Globus pallidus (tissue), 1 donor: ENCODE measurements around the gene C8G.

ENCODE experiments used
- DNase-seq: peaks from one replicate; pipeline ENCODE4 v3.0.0-alpha.2; 2015; ENCODE audit warnings: low spot score

The C8G gene

GRCh38 chr9:136944519-136945332, at the start of gene C8G, which contains the start of gene FBXW5:
C8G (plus strand) TSS chr9:136945243; CDS start chr9:136945321, 78 bp downstream.
FBXW5 (minus strand) TSS chr9:136944738; CDS start chr9:136944083, 655 bp downstream.
- peak; percentile 92 for DNase-seq

GRCh38 chr9:136896027-136896426, 49.0 kb upstream of the C8G start:
- no peak for DNase-seq

GRCh38 chr9:136898483-136899100, 46.5 kb upstream of the C8G start:
- DNase-seq = no peak

GRCh38 chr9:136899196-136899595, 45.8 kb upstream of the C8G start:
- no peak for DNase-seq

GRCh38 chr9:136900556-136900955, 44.5 kb upstream of the C8G start:
- no peak for DNase-seq

GRCh38 chr9:136900988-136901515, 44.0 kb upstream of the C8G start:
- DNase-seq = no peak

GRCh38 chr9:136901516-136902258, 43.4 kb upstream of the C8G start:
- DNase-seq = no peak

GRCh38 chr9:136902259-136902821, 42.7 kb upstream of the C8G start:
- DNase-seq = no peak

GRCh38 chr9:136903041-136903554, 41.9 kb upstream of the C8G start:
- DNase-seq = no peak

- no peak for DNase-seq
Observed at GRCh38 chr9:136906266-136906665, 38.8 kb upstream of the C8G start.

- DNase-seq = no peak
Observed at GRCh38 chr9:136907011-136907914, 37.8 kb upstream of the C8G start.

GRCh38 chr9:136910197-136910900, 34.7 kb upstream of the C8G start:
- DNase-seq = no peak

- no peak for DNase-seq
Observed at GRCh38 chr9:136910901-136911245, 34.2 kb upstream of the C8G start.

- no peak for DNase-seq
Observed at GRCh38 chr9:136913701-136914438, 31.2 kb upstream of the C8G start.

GRCh38 chr9:136915632-136916329, 29.3 kb upstream of the C8G start:
- no peak for DNase-seq

GRCh38 chr9:136916330-136917184, 28.5 kb upstream of the C8G start:
- DNase-seq = no peak

GRCh38 chr9:136917902-136918301, 27.1 kb upstream of the C8G start:
- no peak for DNase-seq

GRCh38 chr9:136920069-136920468, 25.0 kb upstream of the C8G start:
- DNase-seq = no peak
